Measurements from ENCODE around the gene ABHD16A. TPM values are rescaled to one million over a fixed set of nuclear protein-coding genes. Genes with fewer than 3 reads are reported as not detected.
A peak's percentile ranks its signal among the peaks of the same experiment; 100 is the strongest.

The ABHD16A gene
- total RNA-seq, 2 experiments from 2014 or later = 52.1 to 55.4 TPM

GRCh38 chr6:31658158-31658688 is 44.9 kb downstream of the ABHD16A start:
- DNase-seq (no peak), ATAC-seq (no peak)
- H3K4me3 Mint-ChIP-seq = peak overlapping the region; percentile 91
- ChIA-PET CTCF (interaction anchor here (1.3 to 1.4 kb wide), 2 partner anchors 62 to 172 kb away, joined by 3 to 4 read pairs; no protein-coding TSS in a partner anchor), POLR2A (interaction anchor here (0.8 to 1.1 kb wide), 2 partner anchors 13 to 82 kb away, joined by 3 read pairs; no protein-coding TSS in a partner anchor)
- H3K27ac Mint-ChIP-seq = peak overlapping the region; percentile 89
- no peaks in the 10 kb centered on the region for H3K9me3 Mint-ChIP-seq (ENCODE audit: insufficient read depth)
- no peaks in the 10 kb centered on the region for H3K27me3 Mint-ChIP-seq (ENCODE audit: low read depth)
- peaks cover 80% of the 10 kb centered on the region for H3K4me1 Mint-ChIP-seq (ENCODE audit: low read depth)
- peaks cover 71% of the 10 kb centered on the region for H3K36me3 Mint-ChIP-seq (ENCODE audit: low read depth)

GRCh38 chr6:31657406-31658157 is 45.5 kb downstream of the ABHD16A start:
- H3K27ac Mint-ChIP-seq = peak overlapping the region; percentile 89
- ATAC-seq (no peak), DNase-seq (peak; percentile 73)
- peak overlapping the region; percentile 91 for H3K4me3 Mint-ChIP-seq
- H3K27me3 Mint-ChIP-seq (ENCODE audit: low read depth) = no peaks in the 10 kb centered on the region
- CTCF ChIA-PET = interaction anchor here (1.2 to 1.4 kb wide), 3 partner anchors 61 to 173 kb away, joined by 3 to 5 read pairs (median 4); no protein-coding TSS in a partner anchor
- peaks cover 78% of the 10 kb centered on the region for H3K4me1 Mint-ChIP-seq (ENCODE audit: low read depth)
- peaks cover 69% of the 10 kb centered on the region for H3K36me3 Mint-ChIP-seq (ENCODE audit: low read depth)
- POLR2A ChIA-PET = interaction anchor here (0.8 to 6.8 kb wide), 4 partner anchors 7 to 81 kb away, joined by 3 to 109 read pairs (median 3); partner anchors contain the start of genes CSNK2B and GPANK1
- no peaks in the 10 kb centered on the region for H3K9me3 Mint-ChIP-seq (ENCODE audit: insufficient read depth)

GRCh38 chr6:31655349-31656237 is 47.5 kb downstream of the ABHD16A start, which contains the start of gene APOM:
Gene APOM (plus strand): TSS chr6:31655894. CDS start chr6:31655967, 73 bp downstream.
- Mint-ChIP-seq H3K27ac (peak within 1 kb of the TSS; percentile 54), H3K36me3 (ENCODE audit: low read depth) (peaks cover 63% of the 10 kb centered on the region), H3K4me1 (ENCODE audit: low read depth) (peaks cover 70% of the 10 kb centered on the region), H3K9me3 (ENCODE audit: insufficient read depth) (no peaks in the 10 kb centered on the region), H3K4me3 (no peak within 1 kb of the TSS), H3K27me3 (ENCODE audit: low read depth) (no peaks in the 10 kb centered on the region)
- no peak for DNase-seq
- POLR2A ChIA-PET = interaction anchor here (1.7 to 6.8 kb wide), 2 partner anchors 9 to 48 kb away, joined by 5 to 109 read pairs; partner anchors contain the start of genes ABHD16A, CSNK2B and GPANK1
- ATAC-seq = no peak
- CTCF ChIA-PET = interaction anchor here (1.1 kb wide), 1 partner anchor 174 kb away, joined by 5 read pairs; no protein-coding TSS in a partner anchor

GRCh38 chr6:31654574-31655348 is 48.4 kb downstream of the ABHD16A start:
- Mint-ChIP-seq H3K4me3 (peak overlapping the region; percentile 43), H3K4me1 (ENCODE audit: low read depth) (peaks cover 69% of the 10 kb centered on the region), H3K27me3 (ENCODE audit: low read depth) (no peaks in the 10 kb centered on the region), H3K9me3 (ENCODE audit: insufficient read depth) (no peaks in the 10 kb centered on the region), H3K27ac (no peak overlapping the region), H3K36me3 (ENCODE audit: low read depth) (peaks cover 60% of the 10 kb centered on the region)
- CTCF ChIA-PET = interaction anchor here (0.6 to 4.3 kb wide), 4 partner anchors 10 to 175 kb away, joined by 3 to 34 read pairs (median 4); partner anchors contain the start of genes CSNK2B and GPANK1
- DNase-seq = no peak
- ATAC-seq = no peak
- POLR2A ChIA-PET = interaction anchor here (0.9 to 6.8 kb wide), 5 partner anchors 10 to 178 kb away, joined by 3 to 109 read pairs (median 5); partner anchors contain the start of genes ABHD16A, CSNK2B, GPANK1 and HSPA1B

GRCh38 chr6:31652925-31653724 is 50.0 kb downstream of the ABHD16A start:
- Mint-ChIP-seq H3K36me3 (ENCODE audit: low read depth) (peaks cover 59% of the 10 kb centered on the region), H3K27ac (peak overlapping the region; percentile 98), H3K9me3 (ENCODE audit: insufficient read depth) (no peaks in the 10 kb centered on the region), H3K4me3 (peak overlapping the region; percentile 96), H3K4me1 (ENCODE audit: low read depth) (peaks cover 66% of the 10 kb centered on the region), H3K27me3 (ENCODE audit: low read depth) (no peaks in the 10 kb centered on the region)
- ChIA-PET CTCF (interaction anchor here (0.7 to 4.3 kb wide), 12 partner anchors 8 to 211 kb away, joined by 3 to 34 read pairs (median 4); partner anchors contain the start of genes ATP6V1G2, CSNK2B, DDX39B and GPANK1), POLR2A (interaction anchor here (0.7 to 6.8 kb wide), 33 partner anchors 8 to 1189 kb away, joined by 3 to 109 read pairs (median 3); partner anchors contain the start of genes ATP6V1G2, C6orf47, CSNK2B and DDX39B)
- ATAC-seq (peak; percentile 72), DNase-seq (peak; percentile 93)

DNA sequence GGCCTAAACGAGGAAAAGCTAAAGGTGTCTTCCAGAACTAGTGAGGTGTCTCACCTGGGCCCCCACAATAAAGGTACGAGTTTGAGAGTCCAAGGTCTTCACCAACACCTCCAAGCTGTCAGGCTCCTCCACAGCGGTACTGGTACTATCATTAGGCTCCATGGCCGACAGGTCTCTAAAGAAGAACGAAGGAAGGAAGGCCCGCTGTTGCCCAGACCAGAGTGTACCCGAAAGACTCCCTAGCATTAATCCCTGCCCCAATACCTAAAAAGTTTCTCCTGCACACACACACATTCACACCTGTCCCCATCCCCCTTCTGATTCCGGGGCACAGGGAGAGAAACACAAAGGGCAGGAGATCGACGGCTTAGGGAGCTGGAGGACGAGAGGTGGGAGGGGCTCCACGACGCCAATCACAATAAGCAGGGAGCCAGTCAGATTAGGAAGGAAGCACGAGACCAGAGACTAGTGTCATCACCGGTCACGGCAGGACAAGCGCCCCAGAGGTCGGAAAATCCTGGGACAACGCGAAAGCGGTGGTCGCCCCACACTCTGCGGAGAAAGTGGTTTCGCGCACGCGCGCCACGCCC is 51.4 kb downstream of the ABHD16A start:
- Mint-ChIP-seq H3K9me3 (ENCODE audit: insufficient read depth) (no peaks in the 10 kb centered on the region), H3K27ac (peak overlapping the region; percentile 98), H3K27me3 (ENCODE audit: low read depth) (no peaks in the 10 kb centered on the region), H3K36me3 (ENCODE audit: low read depth) (peaks cover 59% of the 10 kb centered on the region), H3K4me3 (peak overlapping the region; percentile 96), H3K4me1 (ENCODE audit: low read depth) (peaks cover 55% of the 10 kb centered on the region)
- ATAC-seq = peak; percentile 59
- CTCF ChIA-PET = interaction anchor here (0.9 to 4.3 kb wide), 9 partner anchors 12 to 176 kb away, joined by 3 to 34 read pairs (median 4); partner anchors contain the start of genes CSNK2B, DDX39B, GPANK1 and HSPA1B
- POLR2A ChIA-PET = interaction anchor here (0.6 to 6.8 kb wide), 28 partner anchors 10 to 1193 kb away, joined by 3 to 109 read pairs (median 4); partner anchors contain the start of genes ATP6V1G2, C6orf47, CSNK2B and DDX39B
- DNase-seq = no peak

GRCh38 chr6:31645325-31645724 is 57.8 kb downstream of the ABHD16A start:
- H3K4me3 Mint-ChIP-seq = no peak overlapping the region
- peaks cover 69% of the 10 kb centered on the region for H3K36me3 Mint-ChIP-seq (ENCODE audit: low read depth)
- POLR2A ChIA-PET = interaction anchor here (2.5 kb wide), 1 partner anchor 20 kb away, joined by 7 read pairs; the partner anchor contains the start of gene GPANK1
- CTCF ChIA-PET = no interaction called here
- DNase-seq (no peak), ATAC-seq (no peak)
- H3K4me1 Mint-ChIP-seq (ENCODE audit: low read depth) = peaks cover 28% of the 10 kb centered on the region
- peak overlapping the region; percentile 10 for H3K27ac Mint-ChIP-seq
- H3K27me3 Mint-ChIP-seq (ENCODE audit: low read depth) = no peaks in the 10 kb centered on the region
- no peaks in the 10 kb centered on the region for H3K9me3 Mint-ChIP-seq (ENCODE audit: insufficient read depth)

- Mint-ChIP-seq H3K9me3 (ENCODE audit: insufficient read depth) (no peaks in the 10 kb centered on the region), H3K27ac (no peak overlapping the region), H3K4me3 (no peak overlapping the region), H3K36me3 (ENCODE audit: low read depth) (peaks cover 71% of the 10 kb centered on the region), H3K27me3 (ENCODE audit: low read depth) (no peaks in the 10 kb centered on the region), H3K4me1 (ENCODE audit: low read depth) (peaks cover 24% of the 10 kb centered on the region)
- ATAC-seq (no peak), DNase-seq (no peak)
- ChIA-PET CTCF (no interaction called here), POLR2A (interaction anchor here (0.5 to 2.5 kb wide), 2 partner anchors 19 to 21 kb away, joined by 3 to 7 read pairs; partner anchors contain the start of gene GPANK1)
Measured at GRCh38 chr6:31643818-31644454, 59.2 kb downstream of the ABHD16A start.

All from activated CD8-positive, alpha-beta T cell treated with anti-CD3 and anti-CD28 coated beads, Interleukin-2, amount 10 ng/mL, durations not matched to agents 7 days and 5 days (primary cell).